NCI-H2107 treated with DMSO at 0.1 percent for 48 hours (cell line): Measurements from ENCODE around the gene VAV2.

Source experiments
- DNase-seq: peaks from one replicate; lab custom pipeline; 2025; ENCODE audit not compliant: unreplicated experiment; lab: John Stamatoyannopoulos, UW

The VAV2 gene

DNA sequence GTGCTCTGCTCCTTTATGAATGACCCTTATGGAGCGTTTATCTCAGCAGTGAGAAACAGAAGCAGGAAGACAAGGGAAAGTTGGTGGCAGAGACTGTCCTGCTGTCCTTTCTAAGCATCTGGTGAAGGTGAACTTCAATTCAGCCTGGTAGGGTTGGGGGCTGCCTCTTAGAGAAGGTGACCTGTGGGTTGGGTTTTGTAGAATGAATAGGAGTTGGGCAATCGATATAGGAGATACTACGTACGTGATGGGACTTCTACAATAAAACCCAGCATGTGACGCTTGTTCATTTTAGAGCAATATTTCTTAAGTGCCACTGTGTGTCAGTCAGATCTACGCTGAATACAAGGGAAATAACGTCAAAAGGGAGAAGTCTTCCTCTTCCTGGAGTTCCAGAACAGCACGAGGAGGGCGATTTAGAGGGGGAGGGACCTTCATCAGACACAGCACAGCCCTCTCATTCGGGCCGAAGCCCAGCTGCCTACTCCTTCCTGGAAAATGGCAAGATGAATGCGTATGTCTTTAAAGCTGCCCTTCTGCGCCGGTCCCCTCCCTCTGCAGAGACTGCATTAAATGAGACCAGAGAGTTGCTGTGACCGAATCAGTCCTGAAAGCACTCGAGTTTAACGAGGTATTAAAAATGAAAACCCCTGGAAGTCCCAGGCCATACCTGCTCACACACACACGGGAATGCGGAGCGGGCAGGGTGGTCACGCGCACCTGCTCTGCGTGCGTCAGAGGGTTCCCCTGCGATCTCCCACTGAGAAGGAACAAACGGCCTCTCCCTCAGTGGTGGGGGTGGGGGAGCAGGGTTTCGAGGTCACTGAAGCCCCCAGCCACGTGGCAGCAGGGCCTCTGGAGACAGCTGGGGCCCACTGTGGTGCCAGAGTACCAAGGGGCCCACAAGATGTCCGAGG is 168.7 kb downstream of the VAV2 start:
- DNase-seq, result peak; percentile 55

DNA sequence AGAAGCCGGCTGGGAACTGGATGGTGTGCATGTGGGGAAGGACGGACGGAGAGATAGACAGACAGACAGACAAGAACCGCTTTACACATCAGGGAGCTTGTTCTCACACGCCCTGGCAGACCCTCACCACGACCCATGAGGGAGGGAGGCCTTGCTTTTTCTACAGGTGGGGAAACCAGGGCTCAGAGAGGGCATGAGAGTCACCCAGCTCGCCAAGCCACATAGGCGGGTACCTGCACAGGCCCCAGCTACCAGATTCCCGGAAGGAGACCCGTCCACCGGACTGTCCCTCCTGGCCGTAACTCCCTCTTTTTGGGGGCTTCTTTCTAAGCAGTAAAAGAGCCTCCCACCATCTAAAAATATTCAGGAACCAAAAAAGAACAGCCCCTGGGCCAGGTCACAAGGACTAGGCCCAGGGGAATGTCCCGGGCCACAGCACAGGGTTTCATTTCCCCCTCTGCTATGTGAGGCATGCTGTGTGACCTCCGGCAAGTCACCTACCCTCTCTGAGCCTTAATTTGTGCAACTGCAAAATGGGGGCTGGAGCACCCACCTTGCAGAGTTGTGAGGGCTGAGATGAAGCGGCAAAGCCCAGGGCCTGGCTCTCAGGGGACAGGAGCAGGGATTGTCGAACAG is 169.6 kb downstream of the VAV2 start:
- no peak for DNase-seq

DNA sequence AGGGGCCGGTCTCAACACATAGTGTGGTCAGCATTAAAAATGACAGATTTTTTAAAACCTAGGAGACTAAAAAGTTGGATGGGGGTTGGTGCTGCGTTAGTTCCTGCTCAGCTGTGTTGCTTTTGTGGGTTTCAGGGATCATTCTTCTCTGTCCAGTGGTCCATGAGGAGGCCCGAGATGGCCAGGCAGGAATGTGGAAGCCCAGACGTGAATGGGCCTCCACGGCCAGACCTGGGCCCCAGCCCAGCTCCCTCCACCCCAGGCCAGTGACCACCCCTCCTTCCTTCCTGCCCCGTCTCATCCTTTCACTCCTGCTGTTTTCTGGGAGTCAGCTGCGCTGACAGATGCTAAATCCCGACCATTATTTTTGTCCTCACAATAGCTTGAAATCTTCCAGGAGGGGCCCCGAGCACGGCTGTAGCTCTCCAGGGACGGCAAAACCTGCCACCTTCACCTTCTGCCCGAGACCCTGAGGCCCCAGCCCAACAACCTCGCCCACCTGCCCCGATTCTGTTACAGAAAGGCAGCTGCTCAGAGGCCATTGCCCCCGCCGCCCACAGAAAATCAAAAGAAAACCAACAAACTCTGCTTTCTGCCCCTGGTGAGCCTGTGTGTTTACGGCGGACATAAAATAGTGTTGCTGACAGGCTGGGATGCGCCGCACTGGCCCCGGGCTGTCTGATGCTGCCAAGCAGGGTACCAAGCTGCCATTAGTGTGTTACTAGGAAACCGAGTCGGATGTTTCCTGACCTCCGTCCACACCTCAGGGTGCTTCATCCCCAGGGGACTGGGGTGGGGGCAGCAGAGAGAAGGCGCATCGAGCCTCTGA is 170.3 kb downstream of the VAV2 start:
- DNase-seq, result no peak

DNA sequence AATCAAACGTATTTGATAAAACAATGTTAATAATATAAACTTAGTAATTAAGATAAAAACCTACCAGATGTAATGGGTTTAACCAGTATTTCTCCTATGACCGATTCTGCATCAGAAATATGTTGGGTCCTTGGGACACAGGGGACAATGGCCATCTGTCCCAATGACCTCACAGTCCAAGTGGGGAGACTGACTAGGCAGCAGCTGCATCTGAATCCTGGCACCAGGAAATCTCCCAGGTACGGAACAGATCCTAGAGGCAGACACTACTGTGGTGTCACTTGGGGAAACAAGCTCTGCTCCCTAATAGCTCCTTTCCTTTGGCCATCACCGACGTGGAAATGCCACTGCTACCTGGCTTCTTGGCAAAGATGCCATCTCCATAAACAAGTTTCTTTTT is 172.2 kb downstream of the VAV2 start:
- no peak for DNase-seq

DNA sequence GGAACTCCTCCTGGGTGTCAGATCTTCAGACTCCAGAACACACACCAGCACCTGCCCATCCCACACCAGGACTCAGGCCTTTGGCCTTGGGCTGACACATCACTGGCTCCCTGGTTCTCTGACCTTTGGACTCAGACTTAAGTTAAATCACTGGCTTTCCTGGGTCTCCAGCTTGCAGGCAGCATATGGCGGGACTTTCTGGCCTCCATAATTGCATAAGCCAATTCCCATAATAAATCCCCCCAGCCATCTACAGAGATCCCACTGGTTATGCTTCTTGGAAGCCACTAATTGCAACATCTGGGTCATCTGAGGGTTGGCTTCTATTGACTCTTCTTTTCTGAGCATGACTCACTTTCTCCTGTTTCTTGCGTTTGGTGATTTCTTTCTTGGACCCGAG is 173.7 kb downstream of the VAV2 start:
- DNase-seq, result no peak

DNA sequence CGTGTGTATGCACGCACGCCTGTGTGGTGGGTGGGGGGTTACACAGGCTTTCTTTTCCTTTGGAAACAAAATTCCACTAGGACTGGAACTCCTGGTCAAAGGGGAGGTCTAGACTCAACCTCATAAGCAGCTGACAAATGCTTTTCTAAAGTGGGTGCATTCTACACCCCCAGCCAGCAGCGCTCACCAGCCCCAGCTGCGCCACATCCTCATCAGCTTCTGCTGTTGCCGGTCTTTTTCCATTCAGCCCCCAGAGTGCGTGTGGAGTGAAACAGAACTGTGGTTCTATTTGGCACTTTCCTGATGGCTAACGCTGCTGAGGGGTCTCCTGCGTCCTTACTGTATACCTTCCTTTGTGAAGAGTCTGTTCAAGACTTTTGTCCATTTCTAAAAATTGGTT is 176.3 kb downstream of the VAV2 start:
- no peak for DNase-seq

DNA sequence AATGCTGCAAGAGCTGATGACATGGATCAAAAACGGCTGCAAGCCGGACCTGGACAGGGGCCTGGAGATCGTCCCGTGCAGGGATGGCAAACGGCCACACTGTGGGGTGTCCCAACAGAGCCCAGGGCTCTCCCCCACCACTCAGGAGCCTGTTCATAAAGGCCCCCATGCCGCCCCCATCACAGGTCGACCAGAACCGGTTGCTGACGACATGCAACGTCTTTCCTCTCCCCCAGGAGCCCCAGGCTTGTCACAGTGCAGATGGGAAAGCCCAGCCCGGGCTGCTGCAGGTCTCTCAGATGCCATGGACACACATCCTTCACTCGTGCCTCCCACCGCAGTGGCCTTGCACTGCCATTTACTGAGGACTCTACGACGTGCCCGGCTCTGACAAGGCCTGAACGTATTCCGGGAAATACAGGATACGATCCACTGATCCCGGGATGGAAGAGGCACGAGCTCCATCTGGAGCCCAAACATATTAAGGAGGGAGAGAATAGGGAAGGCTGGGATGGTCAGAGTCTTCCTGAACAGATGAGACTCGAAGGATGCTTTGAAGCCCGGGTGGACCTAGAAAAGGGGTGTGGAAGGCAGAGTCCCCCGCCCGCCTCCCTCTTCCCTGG is 177.4 kb downstream of the VAV2 start:
- no peak for DNase-seq

DNA sequence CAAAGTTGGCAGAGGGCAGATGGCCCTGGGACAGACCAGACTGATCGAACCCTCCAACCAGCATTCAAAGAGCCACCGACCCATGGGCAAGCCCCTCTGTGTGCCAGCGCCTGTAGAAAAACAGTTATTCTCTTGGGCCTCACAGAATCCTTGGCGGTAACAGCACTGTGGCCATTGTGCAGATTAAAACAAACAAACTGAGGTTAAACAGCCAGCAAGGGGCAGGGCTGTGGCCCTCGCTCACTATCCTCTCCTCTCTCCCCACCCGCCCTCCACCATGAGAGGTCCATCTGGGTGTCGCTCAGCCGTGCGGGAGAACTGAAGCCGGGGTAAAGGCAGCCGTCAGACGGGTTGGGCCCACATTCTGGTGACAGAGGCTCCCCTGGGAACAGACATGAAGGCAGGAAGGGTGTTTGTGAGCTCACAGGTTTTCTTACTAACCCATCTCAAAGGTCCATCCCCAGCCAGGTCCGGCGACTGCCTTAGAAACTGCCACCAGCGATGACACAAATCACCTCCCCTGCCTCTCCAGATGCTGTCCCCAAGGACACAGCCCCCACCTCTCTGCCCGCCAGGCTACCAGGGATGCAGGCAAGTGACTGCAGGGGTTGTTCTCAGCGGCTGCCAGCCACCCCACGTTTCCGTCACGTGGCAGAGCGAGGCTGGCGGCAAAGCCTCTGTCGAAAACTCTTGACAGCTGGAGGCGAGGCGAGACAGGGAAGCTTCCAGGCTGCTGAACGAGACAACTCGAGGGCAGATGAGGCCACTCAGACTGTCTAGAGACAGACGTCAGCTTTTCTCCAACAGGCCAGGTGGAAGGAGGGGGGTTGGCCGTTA is 178.2 kb downstream of the VAV2 start:
- DNase-seq, result no peak

DNA sequence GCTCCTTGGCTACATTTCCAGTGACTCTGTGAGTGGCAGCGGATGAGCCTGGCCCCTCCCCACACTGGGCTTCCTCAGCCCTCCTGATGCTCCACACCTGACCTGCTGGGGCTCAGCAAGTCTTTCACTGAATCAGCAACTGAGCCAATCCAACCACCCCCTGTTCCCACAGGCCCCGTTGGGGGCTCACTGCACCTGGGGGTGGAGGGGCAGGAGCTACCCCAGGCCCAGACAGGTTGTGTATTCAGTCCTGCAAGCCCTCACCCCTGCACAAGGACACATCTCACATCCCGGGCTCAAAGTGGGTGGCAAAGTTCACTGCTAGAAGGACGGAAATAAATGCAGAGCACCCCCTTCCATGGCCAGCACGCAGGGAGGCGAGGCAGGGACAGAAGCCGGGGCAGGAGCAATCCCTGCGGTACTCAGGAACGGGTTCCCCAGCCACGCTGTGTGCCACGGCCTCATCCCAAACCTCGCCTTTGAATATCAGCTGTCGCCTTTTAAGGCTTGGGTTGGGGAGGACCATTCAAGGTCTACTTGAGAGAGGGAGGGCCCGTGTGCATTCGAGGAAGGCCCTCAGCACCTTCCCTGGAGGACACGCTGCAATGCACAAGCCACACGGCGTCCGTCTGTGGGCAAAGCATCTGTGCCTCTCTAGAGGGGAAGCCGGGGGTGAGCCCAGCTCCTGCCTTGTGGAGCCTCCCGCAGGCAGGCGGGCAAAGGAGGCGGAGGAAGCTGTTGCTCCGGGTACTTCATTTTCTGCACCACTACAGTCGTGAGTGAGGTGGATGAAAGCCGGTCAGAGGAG is 179.0 kb downstream of the VAV2 start:
- no peak for DNase-seq

DNA sequence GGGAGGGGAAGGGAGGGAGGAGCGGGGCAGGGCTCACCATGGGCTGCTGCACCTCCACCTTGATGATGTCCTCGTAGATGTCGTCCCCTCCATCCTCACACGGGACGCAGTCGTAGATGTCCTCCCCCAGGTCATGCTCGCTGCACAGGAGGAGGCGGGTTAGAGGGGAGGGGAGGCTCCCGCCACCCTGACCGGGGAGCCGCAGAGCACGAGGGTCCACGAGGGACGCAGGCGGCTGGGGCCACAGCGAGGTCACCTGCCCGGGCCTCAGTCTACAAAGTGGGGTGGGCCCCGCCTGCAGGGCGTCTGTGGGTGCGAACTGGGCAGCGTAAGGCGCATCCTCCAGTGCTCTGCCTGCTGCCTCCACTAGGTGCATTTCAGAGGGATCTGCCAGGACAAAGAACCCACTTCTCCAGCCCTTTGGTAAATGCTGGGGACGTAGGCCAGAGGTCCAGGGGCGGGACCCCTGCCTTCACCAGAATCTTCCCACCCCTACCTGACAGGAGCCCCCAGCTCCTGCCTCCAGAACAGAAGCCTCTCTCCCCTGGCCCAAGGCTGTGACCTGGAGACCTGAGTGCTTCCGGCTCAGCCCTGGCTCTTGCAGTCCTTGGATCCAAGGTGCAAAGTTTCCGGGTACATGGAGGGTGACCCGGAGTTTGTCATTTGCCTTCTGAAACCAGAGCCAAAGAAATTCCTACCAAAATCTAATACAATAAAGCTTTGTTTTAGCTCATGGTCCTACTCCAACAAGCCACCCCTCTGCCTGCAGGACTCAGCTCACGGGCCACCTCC is 179.9 kb downstream of the VAV2 start:
- no peak for DNase-seq

DNA sequence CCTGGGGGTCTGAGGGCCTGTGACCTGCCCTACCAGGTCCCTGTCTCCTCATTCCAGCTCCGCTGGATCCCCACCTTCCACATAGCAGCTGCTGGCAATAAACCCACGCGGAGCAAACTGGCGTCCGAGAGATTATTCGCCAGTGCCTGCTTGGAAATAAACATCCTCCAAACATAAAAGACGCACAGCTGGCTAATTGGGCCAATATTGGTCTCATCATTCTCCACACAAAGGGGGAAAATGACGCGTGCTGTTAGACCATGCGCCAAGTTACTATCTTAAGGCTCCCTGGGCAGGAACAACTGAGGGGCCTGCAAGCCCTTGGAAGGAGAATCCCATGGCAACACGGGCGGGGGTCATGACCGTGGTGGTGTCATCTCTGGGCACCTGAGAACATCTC is 180.7 kb downstream of the VAV2 start:
- peak; percentile 2 for DNase-seq

DNA sequence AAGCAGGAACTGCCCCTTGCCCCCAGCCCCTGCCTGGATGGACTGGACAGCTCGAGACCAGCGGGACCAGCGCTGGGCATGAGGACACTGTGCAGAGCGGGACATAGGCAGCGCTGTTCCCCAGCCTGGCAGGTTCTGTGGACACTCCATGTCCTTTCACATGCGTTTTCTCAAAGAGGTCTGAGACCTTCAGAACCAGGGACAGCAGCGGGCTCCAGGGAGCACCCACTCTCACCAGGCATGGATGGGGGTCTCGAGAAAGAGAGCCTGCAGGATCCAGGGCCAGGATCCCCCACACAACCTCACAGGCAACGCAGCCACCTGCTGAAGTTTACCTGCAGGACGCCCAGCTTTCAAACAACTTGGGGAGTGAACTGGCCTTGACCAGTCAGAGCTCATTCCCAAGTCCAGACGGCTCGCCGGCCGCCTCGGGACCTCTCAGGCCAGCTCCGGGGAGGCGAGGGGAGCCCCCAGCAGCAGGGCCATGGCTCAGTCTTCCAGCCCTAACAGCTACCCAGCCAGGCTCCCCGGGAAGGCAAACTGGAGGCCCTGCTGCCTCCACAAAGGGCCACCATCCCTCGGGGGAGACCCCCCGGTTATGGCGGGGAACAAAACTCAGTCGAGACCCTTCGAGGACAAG is 181.4 kb downstream of the VAV2 start:
- DNase-seq, result no peak

DNA sequence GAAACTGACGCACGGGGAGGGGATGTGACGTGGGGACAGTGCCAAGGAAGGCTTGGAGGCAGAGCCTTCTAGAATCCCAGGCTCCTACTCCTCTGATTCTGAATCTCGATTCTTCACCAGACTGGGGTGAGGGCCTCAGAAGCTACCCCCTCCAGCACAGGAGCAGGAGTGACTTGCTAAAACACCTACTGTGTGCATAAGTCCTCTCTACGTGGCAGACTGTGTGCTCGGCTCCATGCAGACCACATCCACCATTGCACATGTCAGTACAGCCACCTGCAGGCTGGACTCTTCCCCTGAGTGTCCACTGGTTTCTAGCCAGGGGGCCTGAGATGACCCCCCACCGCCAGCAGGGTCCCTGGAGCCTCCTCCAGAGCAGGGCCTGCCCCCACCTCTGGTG is 182.8 kb downstream of the VAV2 start:
- DNase-seq, result no peak

DNA sequence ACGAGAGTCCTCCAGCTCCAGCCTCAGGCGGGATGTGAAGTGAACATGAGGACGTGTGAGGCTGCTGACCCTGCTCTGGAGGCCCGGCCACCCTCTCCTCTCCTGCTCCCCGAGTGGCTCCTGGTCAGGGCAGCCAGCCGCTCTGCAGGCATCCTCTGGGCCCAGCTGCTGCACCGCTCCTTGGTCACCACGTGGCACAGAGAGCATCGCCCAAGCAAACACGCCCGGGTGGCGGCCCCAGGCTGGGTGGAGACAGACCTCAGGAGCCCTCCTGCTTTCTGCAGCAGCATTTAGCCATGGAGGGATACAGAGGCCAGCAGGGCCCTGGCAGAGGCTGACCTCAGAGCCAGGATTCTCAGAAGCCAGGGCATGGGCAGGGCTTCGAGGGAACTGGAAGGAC is 184.3 kb downstream of the VAV2 start:
- DNase-seq, result no peak

DNA sequence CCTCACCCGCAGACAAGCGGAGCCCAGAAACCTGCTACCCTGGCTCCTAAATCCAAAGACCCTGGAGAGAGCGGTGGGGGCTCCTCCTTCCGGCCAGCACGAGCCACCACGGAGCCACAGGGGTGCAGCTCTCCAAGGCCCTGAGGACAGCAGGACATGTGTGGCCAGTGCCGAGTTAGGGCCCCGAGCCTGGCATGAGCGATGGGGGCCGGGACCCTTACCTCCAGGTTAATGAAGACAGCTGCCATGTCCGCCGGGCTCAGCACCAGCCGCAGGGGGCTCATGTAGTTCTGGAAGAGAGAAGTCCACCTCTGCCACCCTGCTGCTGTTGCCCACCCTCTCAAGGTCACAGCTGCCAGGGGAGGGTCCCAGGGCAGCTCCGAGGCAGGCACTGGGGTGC is 185.1 kb downstream of the VAV2 start:
- no peak for DNase-seq

DNA sequence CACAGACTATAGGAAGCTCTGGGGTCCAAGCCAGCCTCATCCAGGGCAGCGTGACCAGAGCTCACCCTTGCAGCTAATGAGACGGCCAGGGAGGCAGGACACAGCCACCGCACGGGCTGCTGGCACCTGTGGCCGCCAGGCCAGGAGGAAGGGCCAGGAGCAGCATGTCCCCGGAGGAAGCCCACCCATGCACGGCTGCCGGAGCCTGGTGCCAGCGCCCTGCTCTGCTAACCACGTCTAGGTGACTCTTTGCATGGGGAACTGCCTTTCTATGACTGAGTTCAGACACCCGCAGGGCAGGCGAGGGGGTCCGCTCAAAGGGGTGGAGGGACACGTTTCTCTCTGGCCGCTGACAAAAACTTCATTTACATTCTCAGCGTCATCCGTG is 185.5 kb downstream of the VAV2 start:
- no peak for DNase-seq

DNA sequence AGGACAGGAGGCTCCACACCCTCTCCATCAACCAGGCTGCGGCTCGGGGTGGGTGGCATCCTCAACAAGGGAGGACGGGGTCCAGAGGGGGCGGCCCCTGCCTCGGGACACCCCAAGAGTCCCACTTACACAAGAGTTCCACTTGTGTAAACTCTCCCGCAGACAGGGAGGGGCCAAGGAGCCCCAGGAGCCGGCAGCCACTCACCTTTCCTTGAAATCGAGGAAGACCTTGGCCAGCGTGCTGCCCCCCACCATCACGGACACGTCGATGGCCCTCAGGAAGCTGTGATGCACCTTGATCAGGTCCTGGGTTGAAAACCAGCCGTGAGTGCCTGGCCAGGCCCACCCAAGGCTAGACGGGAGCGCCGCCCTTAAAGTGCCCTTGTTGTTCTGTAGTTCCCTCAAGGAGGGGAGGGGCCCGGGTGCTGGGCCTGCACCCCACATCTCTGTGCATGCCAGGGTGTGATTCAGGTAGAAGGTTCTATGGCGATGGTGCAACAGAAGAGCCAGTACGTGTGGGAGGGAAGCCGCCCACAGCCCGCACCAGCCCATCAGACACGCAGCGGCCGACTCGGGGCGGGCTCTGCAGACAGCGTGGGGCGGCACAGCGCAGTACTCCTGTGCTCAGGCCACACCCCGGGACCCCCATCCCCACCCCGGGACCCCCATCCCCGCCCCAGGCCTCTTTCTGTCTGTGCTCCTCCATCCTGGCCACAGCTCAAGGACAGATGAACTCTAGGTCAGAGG is 186.1 kb downstream of the VAV2 start:
- no peak for DNase-seq

DNA sequence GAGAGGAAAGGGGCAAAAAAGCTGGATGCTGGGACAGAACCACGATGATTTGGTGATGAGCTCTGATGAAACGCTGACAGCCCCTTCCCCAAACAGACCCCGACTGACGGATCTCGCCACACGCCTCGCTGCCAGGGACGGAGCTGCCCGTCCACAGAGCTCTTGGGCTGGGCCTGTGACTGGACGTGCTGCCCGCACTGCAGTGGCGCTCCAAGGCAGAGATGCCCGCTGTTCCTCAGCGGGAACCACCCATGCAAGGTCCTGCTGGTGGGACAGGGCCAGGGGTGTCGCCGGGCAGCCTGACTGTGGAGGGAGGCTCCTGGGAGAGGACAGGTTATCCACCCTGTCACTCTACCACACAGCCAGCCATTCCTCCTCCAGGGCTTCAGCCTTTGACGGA is 187.9 kb downstream of the VAV2 start:
- DNase-seq, result no peak
